ENCODE measurements around the gene HCN2. TPM values are rescaled to one million over a fixed set of nuclear protein-coding genes. Genes with fewer than 3 reads are reported as not detected.

HCN2 gene
- total and polyA plus RNA-seq, 10 of the 15 experiments (the other 5 are each of a cell fraction or from before 2014, with no cell fraction given) = 0.01 to 0.54 (median 0.08) TPM; not detected in 4

DNA sequence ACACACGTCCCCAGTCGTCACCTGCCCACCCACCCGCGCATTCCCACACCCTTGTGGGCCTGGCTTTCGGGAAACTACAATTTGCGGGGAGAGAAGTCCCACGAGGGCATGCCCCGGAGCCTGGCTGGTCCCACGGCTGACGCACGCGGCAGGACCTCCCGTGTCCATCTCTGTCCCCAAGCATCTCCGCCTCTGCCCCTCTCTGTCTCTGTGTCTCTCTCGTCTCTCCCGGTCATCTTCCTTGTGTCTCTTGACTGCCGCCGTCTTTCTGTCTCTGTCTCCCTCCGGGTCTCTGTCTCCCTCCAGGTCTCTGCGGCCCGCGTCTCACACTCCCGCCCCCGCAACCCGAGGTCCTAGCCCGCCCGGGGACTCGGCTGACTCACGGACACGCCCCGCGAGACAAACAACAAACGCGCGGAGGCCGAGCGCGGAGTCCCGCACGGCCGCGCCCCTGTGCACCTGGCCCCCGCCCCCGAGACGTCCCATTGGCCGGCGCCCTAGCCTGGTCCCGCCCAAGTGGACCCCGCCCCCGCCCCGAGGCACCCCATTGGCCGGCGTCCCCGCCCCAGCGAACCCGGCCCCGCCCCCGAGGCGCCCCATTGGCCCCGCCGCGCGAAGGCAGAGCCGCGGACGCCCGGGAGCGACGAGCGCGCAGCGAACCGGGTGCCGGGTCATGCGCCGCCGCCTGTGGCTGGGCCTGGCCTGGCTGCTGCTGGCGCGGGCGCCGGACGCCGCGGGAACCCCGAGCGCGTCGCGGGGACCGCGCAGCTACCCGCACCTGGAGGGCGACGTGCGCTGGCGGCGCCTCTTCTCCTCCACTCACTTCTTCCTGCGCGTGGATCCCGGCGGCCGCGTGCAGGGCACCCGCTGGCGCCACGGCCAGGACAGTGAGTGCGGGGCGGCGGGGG lies 49.8 kb downstream of the HCN2 start, which contains the start of gene FGF22 (continued):
- TF ChIP-seq, protein P1, sequence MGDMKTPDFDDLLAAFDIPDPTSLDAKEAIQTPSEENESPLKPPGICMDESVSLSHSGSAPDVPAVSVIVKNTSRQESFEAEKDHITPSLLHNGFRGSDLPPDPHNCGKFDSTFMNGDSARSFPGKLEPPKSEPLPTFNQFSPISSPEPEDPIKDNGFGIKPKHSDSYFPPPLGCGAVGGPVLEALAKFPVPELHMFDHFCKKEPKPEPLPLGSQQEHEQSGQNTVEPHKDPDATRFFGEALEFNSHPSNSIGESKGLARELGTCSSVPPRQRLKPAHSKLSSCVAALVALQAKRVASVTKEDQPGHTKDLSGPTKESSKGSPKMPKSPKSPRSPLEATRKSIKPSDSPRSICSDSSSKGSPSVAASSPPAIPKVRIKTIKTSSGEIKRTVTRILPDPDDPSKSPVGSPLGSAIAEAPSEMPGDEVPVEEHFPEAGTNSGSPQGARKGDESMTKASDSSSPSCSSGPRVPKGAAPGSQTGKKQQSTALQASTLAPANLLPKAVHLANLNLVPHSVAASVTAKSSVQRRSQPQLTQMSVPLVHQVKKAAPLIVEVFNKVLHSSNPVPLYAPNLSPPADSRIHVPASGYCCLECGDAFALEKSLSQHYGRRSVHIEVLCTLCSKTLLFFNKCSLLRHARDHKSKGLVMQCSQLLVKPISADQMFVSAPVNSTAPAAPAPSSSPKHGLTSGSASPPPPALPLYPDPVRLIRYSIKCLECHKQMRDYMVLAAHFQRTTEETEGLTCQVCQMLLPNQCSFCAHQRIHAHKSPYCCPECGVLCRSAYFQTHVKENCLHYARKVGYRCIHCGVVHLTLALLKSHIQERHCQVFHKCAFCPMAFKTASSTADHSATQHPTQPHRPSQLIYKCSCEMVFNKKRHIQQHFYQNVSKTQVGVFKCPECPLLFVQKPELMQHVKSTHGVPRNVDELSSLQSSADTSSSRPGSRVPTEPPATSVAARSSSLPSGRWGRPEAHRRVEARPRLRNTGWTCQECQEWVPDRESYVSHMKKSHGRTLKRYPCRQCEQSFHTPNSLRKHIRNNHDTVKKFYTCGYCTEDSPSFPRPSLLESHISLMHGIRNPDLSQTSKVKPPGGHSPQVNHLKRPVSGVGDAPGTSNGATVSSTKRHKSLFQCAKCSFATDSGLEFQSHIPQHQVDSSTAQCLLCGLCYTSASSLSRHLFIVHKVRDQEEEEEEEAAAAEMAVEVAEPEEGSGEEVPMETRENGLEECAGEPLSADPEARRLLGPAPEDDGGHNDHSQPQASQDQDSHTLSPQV (IDR thresholded peaks at IDR 0.05) = no peak
- TF ChIP-seq NFYB (IDR thresholded peaks at IDR 0.05; ENCODE audit: insufficient read depth, low read depth, low read length) (peak; percentile 82), MXI1 (IDR thresholded peaks at IDR 0.05; ENCODE audit: low read depth, low read length) (peak; percentile 38; the same call in 1 of the 2 replicates), POLR2A (IDR thresholded peaks at IDR 0.05; ENCODE audit: low read depth, low read length) (0 out of 2 replicates have a peak, but pooled peaks have one; percentile 14), LARP7 (IDR thresholded peaks at IDR 0.05) (peak; percentile 29; the same call in 1 of the 2 replicates), NBN (IDR thresholded peaks at IDR 0.05) (0 out of 2 replicates have a peak, but pooled peaks have one; percentile 33), EGR1 (IDR thresholded peaks at IDR 0.05; ENCODE audit: borderline replicate concordance in 1 of 2, low read depth in 2 of 2, low read length in 2 of 2) (peak in 1 of 2 experiments; percentile 72; a peak in 2 of 3 replicates)

DNA sequence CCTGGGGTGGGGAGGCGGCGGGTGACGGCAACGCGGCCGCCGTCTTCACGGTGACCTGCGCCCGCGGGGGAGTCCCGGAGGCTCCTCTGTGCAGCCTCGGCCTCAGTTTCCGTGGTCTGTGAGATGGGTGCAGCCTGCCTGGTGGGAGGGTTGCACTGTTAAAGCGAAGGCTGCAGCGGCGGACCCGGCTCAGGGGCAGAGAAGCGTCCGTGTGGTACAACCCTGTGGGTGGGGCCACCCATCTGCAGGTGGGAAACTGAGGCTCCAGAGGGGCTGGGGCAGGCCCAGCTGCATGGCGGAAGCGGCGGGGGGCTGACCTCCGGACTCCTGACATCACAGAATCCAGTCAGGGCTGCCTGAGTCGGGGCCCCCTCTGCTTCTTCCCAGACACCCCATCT lies 50.5 kb downstream of the HCN2 start:
- Histone ChIP-seq H3K4me3 (peak overlapping the region; percentile 32; the same call in 1 of the 2 replicates), H3K36me3 (ENCODE audit: control insufficient read depth in 2 of 2, insufficient read depth in 2 of 2, low read length in 1 of 2) (peaks cover 0 to 4% of the 10 kb centered on the region in 2 experiments; a peak in 2 of 4 replicates), H2AFZ (ENCODE audit: control insufficient read depth, low read depth, low read length) (no peak overlapping the region), H3K9ac (ENCODE audit: control insufficient read depth, insufficient read depth, low read length) (no peak overlapping the region), H3K4me1 (ENCODE audit: control insufficient read depth, insufficient read depth, low read length) (peaks cover 24% of the 10 kb centered on the region), H3K27me3 (replicated peaks in 1 of 2; ENCODE audit: control insufficient read depth in 2 of 2, insufficient read depth in 2 of 2, low read length in 1 of 2) (no peaks in the 10 kb centered on the region), H3K9me3 (replicated peaks; ENCODE audit: control insufficient read depth, insufficient read depth, low read length) (no peaks in the 10 kb centered on the region), H3K4me2 (ENCODE audit: control insufficient read depth, insufficient read depth) (peak overlapping the region; percentile 48; the same call in 1 of the 2 replicates), H3K79me2 (ENCODE audit: control insufficient read depth, insufficient read depth, low read length) (no peaks in the 10 kb centered on the region), H3K27ac (ENCODE audit: control insufficient read depth, insufficient read depth) (no peak overlapping the region), H4K20me1 (ENCODE audit: control insufficient read depth, insufficient read depth) (no peaks in the 10 kb centered on the region)
- WGBS (ENCODE audit: insufficient coverage, insufficient replicate concordance, low lambda C conversion rate, missing lambda C conversion rate) = 32% methylated on average over 17 of the region's 25 CpGs
- ATAC-seq (no peak; the same call in 2 of the 3 replicates), DNase-seq (ENCODE audit: low read depth, low spot score) (no peak), FAIRE-seq (no peak)
- CTCF ChIA-PET = no interaction called here
- POLR2A ChIA-PET = no interaction called here
- TF ChIP-seq NR2C1 (IDR thresholded peaks at IDR 0.05) (no peak), ZBED1 (IDR thresholded peaks at IDR 0.05; ENCODE audit: borderline replicate concordance) (no peak), RUNX3 (IDR thresholded peaks at IDR 0.05; ENCODE audit: low read length) (no peak), PAX8 (IDR thresholded peaks at IDR 0.05) (no peak), NRF1 (conservative IDR thresholded peaks at IDR 0.05; ENCODE audit: low read depth, low read length) (no peak)
- TF ChIP-seq, protein P2, sequence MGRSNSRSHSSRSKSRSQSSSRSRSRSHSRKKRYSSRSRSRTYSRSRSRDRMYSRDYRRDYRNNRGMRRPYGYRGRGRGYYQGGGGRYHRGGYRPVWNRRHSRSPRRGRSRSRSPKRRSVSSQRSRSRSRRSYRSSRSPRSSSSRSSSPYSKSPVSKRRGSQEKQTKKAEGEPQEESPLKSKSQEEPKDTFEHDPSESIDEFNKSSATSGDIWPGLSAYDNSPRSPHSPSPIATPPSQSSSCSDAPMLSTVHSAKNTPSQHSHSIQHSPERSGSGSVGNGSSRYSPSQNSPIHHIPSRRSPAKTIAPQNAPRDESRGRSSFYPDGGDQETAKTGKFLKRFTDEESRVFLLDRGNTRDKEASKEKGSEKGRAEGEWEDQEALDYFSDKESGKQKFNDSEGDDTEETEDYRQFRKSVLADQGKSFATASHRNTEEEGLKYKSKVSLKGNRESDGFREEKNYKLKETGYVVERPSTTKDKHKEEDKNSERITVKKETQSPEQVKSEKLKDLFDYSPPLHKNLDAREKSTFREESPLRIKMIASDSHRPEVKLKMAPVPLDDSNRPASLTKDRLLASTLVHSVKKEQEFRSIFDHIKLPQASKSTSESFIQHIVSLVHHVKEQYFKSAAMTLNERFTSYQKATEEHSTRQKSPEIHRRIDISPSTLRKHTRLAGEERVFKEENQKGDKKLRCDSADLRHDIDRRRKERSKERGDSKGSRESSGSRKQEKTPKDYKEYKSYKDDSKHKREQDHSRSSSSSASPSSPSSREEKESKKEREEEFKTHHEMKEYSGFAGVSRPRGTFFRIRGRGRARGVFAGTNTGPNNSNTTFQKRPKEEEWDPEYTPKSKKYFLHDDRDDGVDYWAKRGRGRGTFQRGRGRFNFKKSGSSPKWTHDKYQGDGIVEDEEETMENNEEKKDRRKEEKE (IDR thresholded peaks at IDR 0.05) = no peak
- intact Hi-C loops (cut with micrococcal nuclease; ENCODE audit: unreplicated experiment) (no loop called here), in situ Hi-C loops (cut with MboI) (no loop called here)
- SMC1A ChIA-PET (ENCODE audit: uncharacterized antibody, unreplicated experiment) = no interaction called here
- no TSS peak for BruUV-seq (replicated peaks)
- RAD21 ChIA-PET (ENCODE audit: unreplicated experiment) = no interaction called here
